GM21786 (cell line): ENCODE measurements around the gene ELF1.
"Not testable (repeated sequence)": the region's sequence is repeated elsewhere in the genome, so short reads cannot be mapped to it uniquely, and the experiment has no call there.

Experiments used
- ATAC-seq: cut with Tn5 transposase; IDR thresholded peaks from one replicate; pipeline ENCODE4 v1.9.1; 2021; ENCODE audit not compliant: unreplicated experiment

The ELF1 gene

GRCh38 chr13:40941581-40941980, 77.5 kb downstream of the ELF1 start:
- no peak for ATAC-seq

- no peak for ATAC-seq
Measured at GRCh38 chr13:40940841-40941240, 78.3 kb downstream of the ELF1 start.

- ATAC-seq: peak; percentile 75
Measured at GRCh38 chr13:40933508-40934204, 85.5 kb downstream of the ELF1 start.

- ATAC-seq: no peak
Measured at GRCh38 chr13:40932252-40932651, 86.9 kb downstream of the ELF1 start.

GRCh38 chr13:40931719-40932118, 87.4 kb downstream of the ELF1 start:
- no peak for ATAC-seq

- ATAC-seq: not testable (repeated sequence)
Measured at GRCh38 chr13:40929883-40930282, 89.2 kb downstream of the ELF1 start.

- no peak for ATAC-seq
Measured at GRCh38 chr13:40928980-40929379, 90.1 kb downstream of the ELF1 start.

GRCh38 chr13:40927929-40928328, 91.2 kb downstream of the ELF1 start:
- no peak for ATAC-seq

GRCh38 chr13:40923867-40924266, 95.2 kb downstream of the ELF1 start:
- ATAC-seq: no peak

- ATAC-seq: no peak
Measured at GRCh38 chr13:40922437-40923040, 96.6 kb downstream of the ELF1 start.

GRCh38 chr13:40920826-40921225, 98.3 kb downstream of the ELF1 start:
- ATAC-seq: no peak

- not testable (repeated sequence) for ATAC-seq
Measured at GRCh38 chr13:40919901-40920300, 99.2 kb downstream of the ELF1 start.

GRCh38 chr13:40916207-40916998, 102.7 kb downstream of the ELF1 start:
- no peak for ATAC-seq

GRCh38 chr13:40914863-40915262, 104.3 kb downstream of the ELF1 start:
- ATAC-seq: not testable (repeated sequence)

- no peak for ATAC-seq
Measured at GRCh38 chr13:40911341-40911740, 107.8 kb downstream of the ELF1 start.

- ATAC-seq: peak; percentile 88
Measured at GRCh38 chr13:40910324-40911050, 108.6 kb downstream of the ELF1 start.

GRCh38 chr13:40909541-40910200, 109.4 kb downstream of the ELF1 start:
- not testable (repeated sequence) for ATAC-seq

GRCh38 chr13:40908546-40908945, 110.6 kb downstream of the ELF1 start:
- ATAC-seq: no peak

GRCh38 chr13:40901032-40901431, 118.1 kb downstream of the ELF1 start:
- ATAC-seq: not testable (repeated sequence)

- not testable (repeated sequence) for ATAC-seq
Measured at GRCh38 chr13:40900568-40900967, 118.5 kb downstream of the ELF1 start.

- no peak for ATAC-seq
Measured at GRCh38 chr13:40897053-40897452, 122.1 kb downstream of the ELF1 start.
